NCI-H2107 treated with DMSO at 0.1 percent for 48 hours (cell line): ENCODE data around the gene MAPKAPK2.
A peak's percentile ranks its signal among the peaks of the same experiment; 100 is the strongest.

ENCODE experiments used
- DNase-seq: peaks from one replicate; lab custom pipeline; 2025; ENCODE audit not compliant: unreplicated experiment; lab: John Stamatoyannopoulos, UW

MAPKAPK2 gene

DNA sequence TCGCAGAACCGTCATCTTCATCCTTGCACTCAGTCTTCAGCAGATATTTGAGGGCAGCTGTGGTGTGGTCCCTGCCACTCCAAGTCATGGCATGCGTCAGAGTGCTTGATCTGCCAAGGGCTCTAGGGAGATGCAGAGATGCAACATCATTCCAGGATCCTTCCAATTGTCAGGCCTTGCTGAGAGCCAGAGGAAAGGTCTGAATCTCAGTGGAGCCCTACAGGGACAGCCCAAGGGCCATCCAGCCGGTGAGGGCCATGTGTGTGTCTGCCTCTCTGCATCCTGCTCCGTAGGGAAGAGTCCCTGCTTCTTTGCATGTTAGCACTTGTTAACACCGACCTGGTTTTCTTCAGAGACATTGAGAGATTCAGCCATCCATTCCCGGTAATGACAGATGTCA, 17.6 kb downstream of the MAPKAPK2 start:
- DNase-seq = no peak

DNA sequence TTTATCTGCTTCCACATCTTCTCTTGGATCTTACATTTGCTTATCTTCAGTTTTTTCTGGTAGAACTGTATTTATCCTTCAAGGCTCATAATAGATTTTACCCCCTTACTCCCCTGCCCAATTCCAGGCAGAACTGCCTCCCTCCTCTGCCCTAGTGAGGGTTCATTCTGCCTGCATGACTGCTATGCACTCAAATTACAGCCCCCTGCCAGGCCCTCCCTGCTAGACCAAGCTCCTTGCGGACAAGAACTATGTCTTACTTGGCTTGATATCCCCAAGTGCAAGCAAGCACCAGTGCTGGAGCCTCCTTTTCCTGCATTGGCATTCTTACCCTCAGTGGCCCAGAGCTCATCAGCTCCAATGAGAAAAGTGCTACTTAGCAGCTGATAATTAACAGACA, 18.1 kb downstream of the MAPKAPK2 start:
- no peak for DNase-seq

DNA sequence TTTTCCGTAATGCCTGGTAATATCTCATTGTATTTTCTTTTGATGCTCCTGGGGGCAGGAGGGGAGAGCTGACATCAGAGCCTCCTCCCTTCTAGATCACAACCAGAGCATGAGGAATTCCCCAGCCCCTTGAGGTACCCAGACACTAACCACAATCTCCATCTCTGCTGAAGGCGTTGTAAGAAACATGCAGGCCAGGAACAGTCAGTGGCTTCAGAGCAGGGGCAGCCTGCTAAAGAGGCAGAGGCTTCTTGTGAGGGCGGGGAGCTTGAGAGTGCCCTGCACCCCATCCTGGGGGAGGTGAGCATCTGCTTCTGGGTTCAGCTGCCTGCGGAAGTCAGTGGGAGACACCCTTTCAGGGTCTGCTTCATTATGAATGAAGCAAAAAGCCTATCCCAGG, 19.0 kb downstream of the MAPKAPK2 start:
- peak; percentile 32 for DNase-seq

DNA sequence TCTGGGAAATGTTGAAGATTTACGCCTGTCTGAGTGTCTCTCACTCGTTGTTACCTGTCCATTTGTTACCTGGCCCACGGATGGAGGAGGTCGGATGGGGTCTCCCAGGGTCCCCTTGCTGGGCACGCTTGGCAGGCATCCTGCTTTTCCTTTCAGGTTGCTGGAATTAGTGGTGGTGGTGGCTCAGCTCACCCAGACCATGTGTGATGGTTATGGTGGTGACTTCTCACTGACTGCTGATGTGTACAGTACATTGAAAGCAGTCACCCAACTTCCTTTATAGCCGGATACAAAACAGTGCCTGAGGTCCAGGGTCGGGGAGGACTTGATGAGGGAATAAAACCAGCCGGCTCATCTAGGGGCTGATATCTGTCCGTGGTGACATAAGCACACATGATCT, 19.5 kb downstream of the MAPKAPK2 start:
- no peak for DNase-seq

- peak; percentile 100 for DNase-seq
These were observed 20.5 kb downstream of the MAPKAPK2 start for GRCh38 chr1:206705191-206705590.

GRCh38 chr1:206705726-206706297, 21.1 kb downstream of the MAPKAPK2 start:
- no peak for DNase-seq

DNA sequence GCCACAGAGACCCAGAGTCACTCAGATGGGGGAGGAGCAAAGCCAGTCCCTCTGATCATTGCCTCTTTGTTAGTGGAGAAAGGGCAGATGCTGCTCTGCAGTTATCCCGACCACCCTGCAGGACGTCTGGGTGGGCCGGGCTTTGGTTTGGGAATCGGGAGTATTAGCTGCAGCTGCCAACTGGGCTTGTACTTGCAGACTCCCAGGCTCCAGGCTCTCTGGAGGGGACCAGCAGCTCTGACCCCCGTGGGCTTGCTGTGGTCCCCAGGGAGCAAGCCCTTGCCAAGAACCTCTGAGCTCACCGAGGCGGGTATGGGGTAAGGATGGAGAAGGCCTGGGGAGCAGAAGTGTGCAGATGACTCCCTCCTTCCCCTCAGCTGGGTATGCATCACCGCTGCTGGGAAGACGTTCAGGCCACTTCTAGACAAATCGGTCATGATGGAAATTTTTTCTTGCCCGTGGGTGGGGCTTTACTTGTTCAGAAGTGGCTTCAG, 21.6 kb downstream of the MAPKAPK2 start:
- DNase-seq = peak; percentile 84

DNA sequence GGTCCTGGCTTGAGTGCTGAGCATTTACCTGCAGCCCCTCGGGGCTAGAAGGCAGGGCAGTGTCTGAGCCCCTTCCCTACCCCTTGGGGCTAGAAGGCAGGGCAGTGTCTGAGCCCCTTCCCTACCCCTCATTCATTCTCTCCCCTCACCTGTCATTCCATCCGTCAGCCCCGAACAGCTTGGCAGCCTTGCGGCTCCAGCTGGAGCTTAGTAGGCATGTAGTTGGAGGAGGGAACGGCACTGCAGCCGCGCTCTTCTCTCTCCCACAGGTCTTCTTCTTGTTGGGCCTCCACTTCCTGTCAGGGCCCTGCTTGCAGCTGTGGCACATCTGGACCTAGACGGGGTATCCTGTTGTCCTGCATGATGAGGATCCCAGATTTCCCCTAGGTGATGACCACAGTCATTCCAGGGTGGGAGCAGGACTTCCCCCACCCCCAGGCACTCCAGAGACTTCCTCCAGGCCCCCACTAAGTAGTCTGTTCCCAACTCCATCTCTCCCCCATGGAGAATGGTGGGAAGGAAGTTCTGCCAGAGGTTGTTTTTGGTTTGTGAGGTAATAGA, 22.2 kb downstream of the MAPKAPK2 start:
- DNase-seq = no peak

GRCh38 chr1:206708058-206708457, 23.4 kb downstream of the MAPKAPK2 start:
- DNase-seq = no peak

GRCh38 chr1:206708882-206709281, 24.2 kb downstream of the MAPKAPK2 start:
- DNase-seq = no peak

- DNase-seq = no peak
These were observed 24.6 kb downstream of the MAPKAPK2 start for GRCh38 chr1:206709322-206709721.

- no peak for DNase-seq
These were observed 25.2 kb downstream of the MAPKAPK2 start for GRCh38 chr1:206709772-206710459.

DNA sequence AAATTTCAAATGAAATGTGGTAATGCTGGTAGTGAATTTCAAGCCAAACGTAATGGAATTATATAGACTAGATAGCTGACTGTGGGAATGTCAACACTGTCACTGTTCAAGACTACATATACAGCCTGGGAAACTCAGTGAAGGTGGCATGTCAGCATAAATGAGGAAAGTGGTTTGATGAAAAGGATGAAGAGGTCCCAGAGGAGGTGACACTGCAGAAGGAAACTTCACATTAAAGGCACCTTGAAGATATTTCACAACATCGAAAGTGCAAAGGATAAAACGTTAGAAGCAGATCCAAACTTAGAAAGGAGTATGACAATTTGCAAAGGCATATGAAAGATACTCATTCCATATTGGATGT, 25.7 kb downstream of the MAPKAPK2 start:
- no peak for DNase-seq

- DNase-seq = no peak
These were observed 28.4 kb downstream of the MAPKAPK2 start for GRCh38 chr1:206713070-206713469.

DNA sequence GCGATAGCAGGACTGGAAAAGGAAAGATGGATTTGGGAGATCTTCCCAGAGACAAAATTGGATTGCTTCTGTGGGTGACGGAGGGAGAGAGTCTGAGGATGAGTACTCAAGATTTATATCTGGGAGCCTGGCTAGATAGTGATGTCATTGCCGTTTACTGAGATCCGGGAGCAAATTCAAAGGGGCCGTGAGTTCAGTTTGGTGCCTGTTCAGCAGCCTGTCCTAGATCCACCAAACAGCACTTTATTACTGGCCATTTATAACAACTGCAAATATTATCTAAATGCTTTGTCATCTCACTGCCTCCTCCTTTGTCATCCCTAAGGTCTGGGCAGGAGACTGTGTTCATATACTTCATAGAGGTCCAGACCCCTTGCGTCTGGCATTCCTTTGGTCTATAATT, 29.2 kb downstream of the MAPKAPK2 start:
- no peak for DNase-seq

DNA sequence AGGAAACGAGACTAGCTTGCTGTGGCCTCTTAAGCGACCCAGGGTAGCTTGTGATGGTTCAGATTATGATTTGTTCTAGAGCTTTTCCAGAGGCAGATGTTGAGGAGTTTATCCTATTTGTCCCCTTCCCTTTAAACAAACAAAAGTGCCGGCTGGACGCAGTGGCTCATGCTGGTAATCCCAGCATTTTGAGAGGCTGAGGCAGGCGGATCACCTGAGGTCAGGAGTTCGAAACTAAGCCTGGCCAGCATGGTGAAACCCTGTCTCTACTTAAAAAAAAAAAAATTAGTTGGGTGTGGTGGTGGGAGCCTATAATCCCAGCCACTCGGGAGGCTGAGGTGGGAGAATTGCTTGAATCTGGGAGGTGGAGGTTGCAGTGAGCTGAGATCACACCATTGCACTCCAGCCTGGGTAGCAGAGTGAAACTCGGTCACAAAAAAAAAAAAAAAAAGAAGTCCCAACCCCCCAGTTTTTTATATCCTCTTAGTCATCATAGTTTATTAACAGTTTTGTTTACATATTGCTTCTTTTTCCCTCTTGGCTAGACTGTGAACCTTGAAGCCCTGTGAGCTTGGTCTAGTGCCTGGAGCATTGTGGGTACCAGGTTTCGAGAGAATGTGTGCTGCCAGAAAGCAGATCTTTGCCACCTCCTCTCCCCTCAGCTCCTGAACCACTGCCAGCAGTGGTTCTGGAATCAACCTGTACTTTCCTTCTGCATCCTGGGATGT, 29.8 kb downstream of the MAPKAPK2 start:
- DNase-seq = no peak

DNA sequence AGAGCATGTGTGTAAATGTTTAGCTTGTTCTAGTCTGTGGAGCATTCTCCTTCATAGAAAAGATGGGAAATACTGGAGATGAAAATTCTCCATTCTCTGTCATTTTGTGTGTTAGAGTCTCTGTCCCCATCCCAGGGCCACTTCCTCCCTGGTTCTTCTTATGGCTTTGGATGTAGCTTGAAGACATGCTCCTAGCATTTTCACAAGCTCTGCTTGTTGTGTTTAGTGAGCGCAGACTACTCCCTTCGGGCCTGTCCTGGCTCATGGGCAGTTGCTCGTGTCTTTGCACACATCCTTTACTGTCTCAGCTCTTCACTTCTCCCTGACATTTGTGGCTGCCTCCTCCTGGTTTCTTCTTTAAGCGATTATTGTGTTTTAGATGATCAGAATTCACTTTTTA, 30.4 kb downstream of the MAPKAPK2 start:
- no peak for DNase-seq

GRCh38 chr1:206715552-206716158, 30.9 kb downstream of the MAPKAPK2 start:
- DNase-seq = no peak

DNA sequence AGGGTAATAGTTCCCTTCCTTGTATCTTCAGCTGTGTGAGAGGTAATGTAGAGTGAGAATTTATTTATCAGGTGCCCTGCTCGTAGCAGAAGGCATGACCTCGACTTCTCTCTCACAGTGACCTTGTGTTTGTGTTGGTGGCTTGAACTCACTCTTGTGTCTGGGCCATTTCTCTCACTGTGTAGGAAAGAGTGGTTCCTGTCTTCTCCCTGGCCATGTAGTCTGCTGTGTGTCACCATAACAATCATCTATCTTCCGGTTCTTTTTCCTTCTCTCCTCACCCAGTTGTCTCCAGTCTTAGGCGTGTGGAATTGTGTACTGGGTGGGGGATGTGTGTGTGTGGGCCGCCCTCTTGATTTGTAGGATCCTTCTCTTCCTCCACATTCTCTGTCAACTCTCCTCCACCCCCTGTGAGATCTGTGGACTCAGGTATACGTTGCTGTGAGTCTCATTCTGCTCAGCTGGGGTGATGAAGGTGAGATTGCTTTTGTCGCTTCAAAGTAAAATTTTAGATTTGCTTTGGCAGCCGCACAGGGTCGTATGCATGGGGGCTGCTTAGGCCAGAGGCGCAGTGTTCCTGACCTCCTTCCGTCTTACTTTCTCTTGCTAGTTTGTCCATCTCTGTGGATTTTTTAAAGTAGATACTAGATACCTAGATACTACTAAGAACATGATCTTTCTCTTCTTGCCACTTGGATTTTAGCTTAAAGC, 31.6 kb downstream of the MAPKAPK2 start:
- no peak for DNase-seq

- DNase-seq = no peak
These were observed 32.4 kb downstream of the MAPKAPK2 start for GRCh38 chr1:206716870-206717673.
